Midbrain (tissue), 1 donor: ENCODE data around the gene GPC5.

Experiments
- DNase-seq: peaks from one replicate; lab custom pipeline; 2025; lab: John Stamatoyannopoulos, UW

GPC5 gene

DNA sequence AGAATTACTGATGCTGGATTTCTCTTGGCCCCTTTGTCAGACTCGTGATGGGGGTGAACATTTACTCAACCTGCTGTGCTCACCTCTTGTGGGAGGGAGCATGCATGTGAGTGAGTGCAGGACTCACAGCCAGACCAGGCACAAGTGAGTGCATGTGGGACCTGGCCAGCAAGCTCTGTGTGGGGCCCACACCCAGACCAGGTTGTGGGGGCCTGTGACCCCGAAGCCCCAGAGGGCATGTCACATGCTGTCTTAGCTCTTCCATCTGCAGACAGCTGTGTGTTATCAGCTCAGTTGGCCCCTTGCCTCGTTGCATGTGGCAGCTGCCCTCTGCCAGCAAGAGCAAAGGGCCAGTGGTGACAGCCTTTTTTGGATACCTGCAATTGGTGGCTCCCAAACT, 614.4 kb downstream of the GPC5 start:
- DNase-seq, result no peak

DNA sequence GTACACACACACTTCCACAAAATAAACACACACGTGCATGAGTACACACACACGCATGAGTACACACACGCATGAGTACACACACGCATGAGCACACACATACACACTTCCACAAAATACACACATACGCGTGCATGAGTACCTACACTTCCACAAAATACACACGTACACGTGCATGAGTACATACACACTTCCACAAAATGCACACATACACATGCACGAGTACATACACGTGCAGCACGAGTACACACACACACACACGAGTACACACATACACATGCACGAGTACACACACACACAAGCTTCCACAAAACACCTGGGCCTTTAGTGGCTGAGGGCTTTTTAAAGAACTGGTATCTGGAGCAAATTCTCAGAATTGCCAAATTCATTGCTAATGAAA, 619.3 kb downstream of the GPC5 start:
- DNase-seq, result no peak

DNA sequence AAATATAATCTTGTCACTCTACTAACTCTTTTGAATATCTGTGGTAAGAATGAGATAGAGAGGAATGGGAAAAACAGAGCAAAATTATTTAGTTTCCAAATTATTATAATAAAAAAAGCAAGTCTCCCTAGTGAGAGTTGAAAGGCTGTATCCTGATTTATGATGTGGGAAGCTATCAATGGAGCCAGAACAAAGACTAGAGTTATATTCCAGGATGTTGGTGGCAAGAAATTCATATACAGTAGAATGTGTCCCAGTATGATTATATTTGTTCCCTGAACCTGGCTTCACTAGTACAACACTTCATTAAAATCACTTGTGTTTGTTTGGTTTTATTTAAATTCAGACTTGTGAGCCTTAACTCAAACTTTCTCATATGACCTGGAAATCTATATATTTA, 630.3 kb downstream of the GPC5 start:
- DNase-seq, result no peak

DNA sequence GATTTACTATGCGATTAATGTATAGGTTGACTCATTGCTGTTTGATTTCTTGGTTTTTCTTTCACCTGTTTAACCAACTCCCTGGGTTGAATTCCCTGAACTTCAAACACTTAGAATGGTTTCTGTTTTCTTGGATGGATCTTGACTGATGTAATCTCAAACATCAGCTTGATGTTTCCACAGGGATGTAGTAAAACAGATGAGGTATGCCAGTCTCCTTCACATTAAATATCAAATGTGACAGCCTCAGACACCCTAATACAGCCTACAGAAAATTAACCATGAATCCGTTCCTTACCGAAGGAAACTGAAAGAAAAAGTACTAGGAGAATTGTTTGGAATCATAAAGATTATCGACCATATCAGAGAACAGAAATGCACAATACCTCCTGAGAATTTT, 631.2 kb downstream of the GPC5 start:
- DNase-seq, result no peak

DNA sequence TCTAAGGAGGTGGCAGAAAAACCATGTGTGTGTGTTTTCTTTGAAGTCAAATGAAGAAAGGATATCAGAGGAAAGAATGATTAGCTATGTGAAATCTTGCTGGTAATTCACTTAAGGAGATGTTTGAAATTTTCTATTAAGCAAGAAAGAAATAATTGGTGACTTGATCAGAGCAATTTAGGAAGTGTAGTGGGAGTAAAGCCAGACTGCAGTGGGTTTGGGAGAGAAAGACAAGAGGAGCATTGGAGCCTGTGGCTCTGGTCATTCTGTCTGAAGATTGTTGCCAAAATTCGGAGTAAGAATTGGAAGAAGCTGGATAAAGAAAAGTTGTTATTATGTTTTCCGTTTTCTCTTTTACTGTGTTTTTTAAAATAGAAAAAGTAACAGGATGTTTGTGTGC, 640.5 kb downstream of the GPC5 start:
- DNase-seq, result no peak

DNA sequence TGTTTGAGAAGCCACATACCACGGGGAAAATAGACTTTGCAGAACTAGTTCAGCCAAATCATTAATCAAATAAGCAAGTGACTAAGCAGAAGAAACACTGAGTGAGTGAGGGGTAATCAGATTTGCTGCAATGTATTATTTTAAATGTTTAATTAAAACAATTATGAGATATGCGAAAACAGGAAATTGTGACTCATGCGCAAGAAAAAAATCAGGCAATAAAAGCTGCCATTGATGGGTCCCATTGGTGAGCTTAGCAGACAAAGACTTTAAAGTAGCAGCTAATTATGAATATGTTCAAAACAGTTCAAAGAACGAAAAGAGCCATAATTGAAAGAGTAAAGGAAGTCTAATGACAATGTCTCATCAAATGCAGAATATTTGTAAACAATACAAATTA, 644.1 kb downstream of the GPC5 start:
- DNase-seq, result no peak

DNA sequence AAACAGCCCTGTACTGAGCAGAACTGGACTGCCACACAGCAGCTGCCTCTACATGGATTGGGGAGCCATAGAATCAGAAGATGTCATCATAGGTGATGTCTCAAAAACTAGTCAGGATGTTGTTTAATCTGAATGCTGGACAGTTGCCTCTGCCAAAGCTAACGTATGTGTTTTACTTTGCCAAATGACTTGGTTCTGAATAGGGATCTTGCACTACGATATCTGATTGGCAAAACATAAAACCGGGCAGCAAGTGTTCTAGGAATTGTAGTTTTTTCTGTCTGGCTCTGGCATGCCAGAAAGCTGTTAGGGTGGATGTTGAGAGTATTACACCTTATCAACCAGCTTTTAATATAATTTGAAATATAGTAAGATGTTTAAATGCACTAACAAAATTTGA, 645.9 kb downstream of the GPC5 start:
- no peak for DNase-seq

DNA sequence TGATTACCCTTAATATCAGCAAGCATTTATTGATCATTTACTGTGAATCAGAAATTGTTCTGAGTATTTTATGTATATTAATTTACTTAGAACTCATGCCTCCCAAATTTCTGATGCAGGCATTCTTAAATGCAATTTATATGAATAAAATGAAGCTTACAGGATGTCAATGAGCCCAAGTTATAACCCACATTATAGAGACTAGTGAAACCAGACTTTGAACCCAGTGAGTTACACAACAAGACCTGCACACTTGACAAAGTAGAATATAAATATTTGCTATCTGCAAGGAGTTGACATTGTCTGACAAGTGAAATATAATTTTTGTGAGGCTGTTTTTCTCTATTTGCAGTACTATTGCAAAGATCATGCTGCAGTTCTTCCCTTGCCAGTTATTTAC, 656.0 kb downstream of the GPC5 start:
- DNase-seq, result no peak

DNA sequence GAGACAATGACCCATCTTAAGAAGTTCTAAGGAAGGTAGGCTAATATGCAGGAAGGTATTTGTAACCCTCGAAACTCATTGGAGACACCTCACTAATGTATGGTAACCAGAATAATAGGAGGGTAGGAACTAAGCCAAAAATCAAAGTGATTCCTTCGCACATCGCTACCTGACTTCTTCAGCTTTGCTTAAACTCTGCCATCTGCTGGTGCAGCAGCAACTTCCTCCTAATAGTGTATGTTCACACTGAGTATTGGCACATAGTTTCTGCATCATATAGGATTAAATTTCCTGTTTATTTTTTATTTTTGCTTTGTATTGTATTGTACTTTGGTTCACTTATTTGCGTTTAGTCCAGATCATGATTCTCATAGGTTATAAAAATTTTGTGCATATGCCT, 676.2 kb downstream of the GPC5 start:
- peak; percentile 5 for DNase-seq

DNA sequence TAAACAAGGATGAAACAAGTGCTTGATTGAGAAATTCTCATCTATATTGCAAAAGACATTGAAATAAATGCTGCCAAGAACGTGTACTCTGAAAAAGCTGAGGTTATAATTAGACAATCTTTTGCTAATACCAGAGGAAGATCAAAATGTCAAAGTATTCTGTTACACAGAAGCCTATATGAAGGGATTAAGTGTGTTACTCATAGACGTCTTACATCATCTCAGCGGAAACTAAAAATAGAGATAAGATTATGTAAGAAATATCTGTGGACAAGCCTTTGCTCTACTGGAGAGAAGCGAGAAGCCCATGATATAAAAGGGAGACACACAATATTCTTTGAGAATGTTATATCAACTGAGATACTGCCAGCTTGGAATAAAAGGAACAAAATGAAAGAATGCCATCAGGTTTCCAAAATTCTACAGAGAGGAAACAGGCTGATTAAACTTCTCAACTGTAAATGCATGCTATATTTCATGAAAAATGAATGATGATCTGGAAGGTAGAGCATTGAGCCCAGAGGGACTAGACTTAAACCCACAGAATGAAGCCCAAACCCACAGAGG, 699.0 kb downstream of the GPC5 start:
- no peak for DNase-seq

DNA sequence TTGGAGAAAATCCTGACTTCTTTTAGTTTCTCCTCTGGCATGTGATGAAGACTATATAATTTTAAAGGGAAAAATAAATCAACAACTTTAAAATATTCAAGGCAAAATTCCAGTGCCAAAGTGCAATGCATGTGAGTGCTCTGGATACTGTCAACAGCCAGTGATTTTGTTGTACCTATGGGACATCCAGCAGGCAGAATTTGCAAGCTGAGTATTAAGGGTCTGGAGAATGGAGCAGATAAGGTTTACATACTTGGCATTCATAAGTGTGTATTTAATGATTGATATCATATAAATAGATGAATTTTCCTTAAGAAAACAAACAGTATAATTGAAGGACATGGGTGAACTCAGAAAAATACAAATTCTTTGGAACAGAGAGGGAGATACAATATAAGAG, 703.4 kb downstream of the GPC5 start:
- no peak for DNase-seq

DNA sequence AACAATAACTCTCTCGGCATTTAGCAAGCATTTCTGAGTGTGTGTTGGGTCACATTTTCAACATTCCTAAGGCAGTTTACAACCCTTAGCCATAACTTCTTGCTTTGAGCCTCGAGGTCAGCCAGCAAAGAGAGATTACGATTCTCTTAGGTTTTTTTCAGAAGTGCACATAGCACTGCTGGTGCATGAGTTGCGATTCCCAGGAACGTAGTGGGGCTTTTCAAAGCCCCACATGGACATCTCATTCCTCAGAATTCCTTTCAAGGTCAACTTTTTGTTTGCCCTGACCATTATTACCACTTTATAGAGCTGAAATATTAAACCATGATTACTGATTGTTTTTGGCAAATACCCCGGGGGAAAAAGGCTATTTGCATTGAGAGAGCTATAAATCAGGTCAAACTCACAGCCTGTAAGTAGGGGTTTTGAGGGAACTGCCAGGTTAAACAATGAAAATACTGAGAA, 705.3 kb downstream of the GPC5 start:
- DNase-seq, result no peak

DNA sequence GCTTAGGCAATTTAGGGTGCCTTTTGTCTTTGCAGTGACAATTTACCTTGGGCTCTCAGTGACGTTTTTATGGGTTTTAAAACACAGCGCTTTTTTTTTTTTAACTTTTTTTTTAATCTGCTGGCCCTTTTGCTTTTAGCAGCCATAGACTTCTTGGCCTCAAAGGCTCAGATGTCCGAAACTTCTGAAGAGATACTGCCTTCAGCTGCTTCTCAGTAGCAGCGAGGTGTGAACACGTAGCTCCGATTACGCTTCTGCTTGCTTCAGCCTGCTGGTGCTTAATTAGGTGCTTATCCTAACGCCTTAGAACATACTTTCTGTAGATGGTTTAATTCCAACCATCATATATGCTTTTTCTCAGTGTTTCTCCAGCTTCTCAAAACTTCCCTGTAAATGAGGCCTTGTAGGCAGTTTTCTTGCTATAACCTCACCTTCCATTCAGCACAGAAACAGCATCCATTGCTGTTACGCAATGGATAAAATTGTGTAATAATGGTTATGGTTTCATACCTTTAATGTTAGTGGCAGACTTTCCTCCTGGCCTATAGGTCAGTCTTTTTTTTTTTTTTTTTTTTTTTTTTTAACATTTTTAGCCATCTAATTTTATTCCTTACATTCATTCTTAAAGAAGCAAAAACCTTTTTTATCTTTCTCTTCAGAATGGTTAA, 723.9 kb downstream of the GPC5 start:
- no peak for DNase-seq

DNA sequence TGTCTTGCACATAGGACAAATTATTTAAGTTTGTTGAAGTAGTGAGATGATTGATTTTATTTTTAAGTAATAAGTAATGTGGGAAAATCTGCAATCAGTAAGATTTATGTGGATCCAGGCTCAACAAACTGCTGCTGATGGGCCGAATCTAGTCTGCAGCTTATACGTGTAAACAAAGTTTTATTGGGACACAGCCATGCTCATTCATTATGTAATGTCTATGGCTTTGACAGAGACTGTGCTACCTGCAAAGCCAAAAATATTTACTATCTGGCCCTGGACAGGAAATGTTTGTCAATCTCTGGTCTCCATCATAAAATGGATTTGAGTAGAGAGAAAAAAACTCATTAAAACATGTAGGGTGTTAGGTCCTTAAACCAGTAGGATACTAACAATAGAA, 728.0 kb downstream of the GPC5 start:
- DNase-seq, result no peak

DNA sequence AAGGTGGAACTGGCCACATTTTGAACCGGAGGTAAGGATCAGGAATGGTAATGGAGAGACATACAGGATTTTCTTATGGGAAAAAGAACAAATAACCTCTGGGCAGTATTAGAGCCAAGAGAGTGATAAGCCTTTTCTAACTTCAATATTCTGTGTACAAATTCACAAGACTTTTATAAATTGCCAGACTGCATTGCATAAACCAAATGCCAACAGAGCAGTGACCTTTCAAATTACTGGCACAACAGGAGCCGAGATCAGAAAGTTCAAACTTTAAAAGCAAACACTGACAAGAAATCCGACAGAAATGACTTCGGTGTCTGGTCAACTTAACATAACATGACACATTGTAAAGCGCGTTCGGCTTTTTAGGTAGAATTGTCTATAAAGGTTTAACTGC, 737.1 kb downstream of the GPC5 start:
- no peak for DNase-seq

DNA sequence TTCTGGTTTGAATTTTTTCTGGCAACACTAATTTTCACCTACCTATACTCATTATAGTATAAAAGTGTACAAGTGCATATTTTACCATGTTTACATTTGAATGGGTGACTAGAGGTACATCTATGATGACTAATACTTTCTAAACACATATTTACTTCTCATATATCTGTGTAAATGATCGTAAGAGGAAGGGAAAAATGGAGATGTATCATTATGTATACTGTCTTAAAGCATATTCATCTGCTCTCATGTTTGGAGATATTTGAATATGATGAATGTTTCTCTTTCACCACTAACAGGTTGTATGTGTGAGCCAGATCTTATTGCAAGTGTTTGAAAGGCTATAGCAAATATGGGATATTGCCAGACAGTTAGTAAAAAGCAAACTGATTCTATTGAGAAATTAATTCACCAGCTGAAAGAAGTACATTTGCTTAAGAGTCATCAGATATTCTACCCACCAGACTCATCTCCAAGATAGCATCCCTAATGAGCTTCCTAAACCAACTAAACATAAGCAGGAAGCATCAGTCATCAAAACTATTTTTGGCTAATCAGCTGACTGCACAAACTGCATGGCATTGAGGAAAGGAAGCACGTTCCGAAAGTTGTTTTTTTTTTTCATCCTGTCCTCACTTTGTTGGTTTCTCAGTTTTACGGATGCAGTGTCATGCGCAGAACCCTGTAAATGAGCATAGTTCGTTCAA, 738.2 kb downstream of the GPC5 start:
- no peak for DNase-seq

DNA sequence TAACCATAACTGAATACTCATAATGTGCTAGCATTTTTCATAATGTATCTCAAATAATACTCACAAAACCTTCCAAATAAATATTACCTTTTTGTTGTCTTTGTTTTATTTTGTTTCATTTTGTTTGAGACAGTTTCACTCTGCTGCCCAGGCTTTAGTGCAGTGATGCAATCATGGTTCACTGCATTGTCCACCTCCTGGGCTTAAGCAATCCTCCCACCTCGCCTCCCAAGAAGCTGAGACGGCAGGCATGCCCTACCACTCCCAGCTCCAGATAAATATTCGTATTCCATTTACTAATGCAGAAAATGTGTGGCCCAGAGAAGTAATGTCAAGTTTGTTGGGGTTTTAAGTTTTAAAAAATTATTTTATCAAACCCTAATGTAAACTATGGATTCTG, 739.1 kb downstream of the GPC5 start:
- DNase-seq, result no peak

DNA sequence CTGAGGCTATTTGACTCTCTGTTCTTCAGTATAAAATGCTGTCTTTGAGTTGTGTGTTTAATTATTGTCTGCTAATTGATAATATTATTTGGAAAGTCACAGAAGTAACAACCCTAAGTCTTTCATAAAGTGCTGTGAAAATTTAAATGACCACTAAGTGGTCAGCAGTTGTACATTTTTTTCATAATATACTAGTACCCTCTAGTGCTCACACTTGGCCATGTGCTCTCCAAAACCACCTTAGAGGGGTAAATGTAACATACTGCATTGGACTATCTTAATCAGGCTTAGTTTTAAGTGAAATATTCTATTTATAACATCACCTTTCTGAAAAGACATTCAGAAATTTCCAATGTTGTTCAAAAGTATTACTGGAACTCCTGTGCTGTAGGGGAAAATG, 745.3 kb downstream of the GPC5 start:
- no peak for DNase-seq

DNA sequence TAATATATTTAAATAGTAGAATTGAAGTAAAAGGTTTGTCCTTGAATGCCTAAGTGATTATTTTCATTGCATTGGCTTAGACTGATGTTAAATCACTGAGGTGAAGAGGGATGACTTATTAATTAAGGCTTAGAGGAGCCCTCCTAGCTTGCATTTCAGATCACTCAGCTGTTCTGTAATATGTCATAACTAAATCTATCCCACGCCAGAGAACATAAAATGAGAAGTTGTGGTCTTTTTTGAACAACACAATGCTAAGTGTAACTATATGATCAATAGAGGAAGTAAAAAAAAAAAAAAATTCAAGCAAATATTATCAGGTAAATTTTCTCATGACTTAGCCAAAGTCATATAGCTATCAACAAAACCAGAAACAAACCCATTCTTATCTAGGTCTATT, 752.2 kb downstream of the GPC5 start:
- no peak for DNase-seq

DNA sequence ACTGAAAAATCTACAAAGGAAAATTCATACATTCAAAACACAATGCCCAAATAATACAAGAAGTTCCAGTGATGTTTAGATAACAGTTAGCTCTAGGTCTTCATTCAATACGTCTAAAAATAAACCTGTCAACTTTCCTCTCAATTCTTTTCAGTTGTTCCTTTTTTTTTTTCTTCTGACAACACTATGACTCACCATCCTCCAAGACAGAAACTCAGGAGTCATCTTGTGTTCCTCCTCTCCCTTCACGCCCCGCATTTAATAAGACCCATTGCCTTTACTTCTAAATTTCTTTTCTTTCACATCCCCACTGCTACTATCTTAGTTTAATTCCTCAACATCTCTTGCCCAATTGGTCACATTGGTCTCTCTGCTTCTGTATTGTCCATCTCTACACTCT, 759.9 kb downstream of the GPC5 start:
- DNase-seq, result no peak

DNA sequence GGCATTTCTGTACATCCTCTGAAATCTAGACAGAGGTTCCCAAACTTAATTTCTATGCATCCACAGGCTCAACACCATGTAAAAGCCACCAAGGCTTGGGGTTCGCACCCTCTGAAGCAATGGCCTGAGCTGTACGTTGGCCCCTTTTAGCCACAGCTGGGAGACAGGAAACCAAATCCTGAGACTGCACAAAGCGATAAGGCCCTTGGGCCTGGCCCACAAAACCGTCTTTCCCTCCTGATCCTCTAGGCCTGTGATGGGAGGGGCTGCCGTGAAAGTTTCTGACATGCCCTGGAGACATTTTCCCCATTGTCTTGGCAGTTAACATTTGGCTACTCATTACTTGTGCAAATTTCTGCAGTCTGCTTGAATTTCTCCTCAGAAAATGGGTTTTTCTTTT, 766.4 kb downstream of the GPC5 start:
- DNase-seq, result no peak

DNA sequence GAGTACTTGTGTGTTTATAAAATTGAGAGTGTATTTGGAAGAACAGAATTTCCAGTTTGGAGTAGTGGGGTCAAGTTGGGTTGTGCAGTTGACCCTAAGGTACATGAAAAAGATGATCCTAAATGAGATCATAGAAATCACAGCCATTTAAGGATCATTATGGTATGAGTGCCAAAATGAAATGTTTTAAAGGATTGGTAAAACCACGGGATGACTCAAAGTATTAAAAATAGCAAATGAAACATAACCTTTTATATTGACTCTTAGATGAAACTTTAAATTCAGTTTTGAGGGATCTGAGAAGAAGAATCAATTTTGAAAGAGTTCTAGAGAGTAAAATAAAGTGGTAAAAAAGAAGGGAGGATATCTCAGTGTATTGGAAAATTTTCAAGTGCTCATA, 773.8 kb downstream of the GPC5 start:
- no peak for DNase-seq

DNA sequence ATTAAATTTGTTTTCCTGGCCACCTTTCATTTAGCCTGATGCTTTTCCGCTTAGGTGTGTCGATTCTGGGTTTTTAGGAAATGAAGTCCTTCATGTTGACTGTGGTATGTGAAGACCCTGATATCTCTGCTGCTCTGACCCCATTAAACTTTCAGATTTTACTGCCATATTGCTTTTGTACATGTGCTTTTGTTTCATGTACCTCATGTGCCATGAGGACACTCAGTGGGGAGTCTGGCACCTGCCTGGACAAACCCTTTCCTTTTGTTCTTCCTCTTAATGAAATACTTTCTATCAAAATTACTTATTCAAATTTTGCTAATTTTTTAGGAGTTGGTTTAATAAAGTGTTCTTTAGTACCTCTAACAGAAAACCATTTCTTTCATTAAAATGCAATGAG, 774.8 kb downstream of the GPC5 start:
- no peak for DNase-seq

DNA sequence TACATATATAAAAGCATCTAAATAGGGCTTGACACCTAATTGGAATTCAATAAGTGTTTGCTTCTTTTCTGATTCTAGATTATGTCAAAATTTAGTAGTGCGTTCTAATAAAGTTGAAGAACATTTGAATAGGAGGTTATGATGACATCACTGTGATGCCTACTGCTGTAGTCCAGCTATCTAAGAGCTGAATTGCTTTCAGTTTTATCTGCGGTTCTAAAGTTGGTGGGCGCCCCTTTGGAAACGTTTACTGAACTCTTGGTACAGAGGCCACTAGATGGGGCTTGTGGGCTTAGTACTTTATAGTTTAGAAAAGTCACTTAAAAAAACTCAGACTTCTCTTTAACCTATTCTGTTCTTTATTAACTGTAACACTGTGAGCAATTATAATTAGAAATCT, 776.9 kb downstream of the GPC5 start:
- no peak for DNase-seq
